Caco-2 (cell line): ENCODE data around the gene PRLHR. TPM values are rescaled to one million over a fixed set of nuclear protein-coding genes. Genes with fewer than 3 reads are reported as not detected.

Experiments used
- BruUV-seq: library from RNA; stranded (reverse); fragments of 400-500 nt; replicated peaks from 2 replicates; lab custom pipeline; 2021; lab: Mats Ljungman, UMichigan
- CTCF ChIA-PET: fragments of 300-600 bp; sonication (Branson Sonifier 250); formaldehyde crosslinking; loops from one replicate; lab custom pipeline; 2022; ENCODE audit warnings: antibody characterized with exemption; lab: Charles Lee
- POLR2A ChIA-PET: fragments of 300-600 bp; sonication (Branson Sonifier 250); formaldehyde crosslinking; loops from one replicate; lab custom pipeline; 2022; ENCODE audit warnings: antibody characterized with exemption; lab: Charles Lee
- DNase-seq, 2 experiments: peaks; one replicate each; pipeline versions ENCODE4 v3.0.0 to v3.0.0-alpha.2; 2020 to 2022
- H3K27me3 ChIP-seq: replicated peaks from 2 replicates; pipeline ENCODE4 v1.6.0; 2011; ENCODE audit warnings: low read length; ENCODE audit not compliant: control insufficient read depth, insufficient read depth
- H3K36me3 ChIP-seq: 2 replicates; pipeline ENCODE4 v1.5.1; 2011; ENCODE audit warnings: low read length; ENCODE audit not compliant: control insufficient read depth, insufficient read depth
- H3K4me1 ChIP-seq: fragments of 250-450 bp; sonication (Bioruptor Pico); 2 replicates; pipeline ENCODE4 v1.5.1; 2020; ENCODE audit warnings: mild to moderate bottlenecking
- H3K4me3 ChIP-seq: 2 replicates; pipeline ENCODE4 v1.5.1; 2011; ENCODE audit warnings: low read depth, mild to moderate bottlenecking, control low read depth, low read length
- H3K9me3 ChIP-seq: fragments of 250-450 bp; sonication (Bioruptor Pico); 2 replicates; pipeline ENCODE4 v1.5.1; 2020; ENCODE audit warnings: mild to moderate bottlenecking, moderate library complexity
- H3K27ac Mint-ChIP-seq: one replicate; pipeline ENCODE4 v1.8.0; 2022; ENCODE audit warnings: mixed read lengths; ENCODE audit not compliant: unreplicated experiment
- H3K27me3 Mint-ChIP-seq: one replicate; pipeline ENCODE4 v1.8.0; 2022; ENCODE audit warnings: mixed read lengths; ENCODE audit not compliant: insufficient read depth, unreplicated experiment
- H3K36me3 Mint-ChIP-seq: one replicate; pipeline ENCODE4 v1.8.0; 2022; ENCODE audit warnings: mild to moderate bottlenecking, mixed read lengths; ENCODE audit not compliant: insufficient read depth, unreplicated experiment
- H3K4me1 Mint-ChIP-seq: one replicate; pipeline ENCODE4 v1.8.0; 2022; ENCODE audit warnings: low read depth, mixed read lengths; ENCODE audit not compliant: unreplicated experiment
- H3K4me3 Mint-ChIP-seq: one replicate; pipeline ENCODE4 v1.8.0; 2022; ENCODE audit warnings: mild to moderate bottlenecking, moderate library complexity, mixed read lengths; ENCODE audit not compliant: unreplicated experiment
- H3K9me3 Mint-ChIP-seq: one replicate; pipeline ENCODE4 v1.8.0; 2022; ENCODE audit warnings: mixed read lengths; ENCODE audit not compliant: unreplicated experiment
- intact Hi-C: fragments of 100-400 bp; cut with micrococcal nuclease; formaldehyde crosslinking; loops from one replicate; pipeline ENCODE4 v1.10.0; 2022; ENCODE audit not compliant: unreplicated experiment
- total RNA-seq: library from RNA; stranded (reverse); gene quantifications from 2 replicates; pipeline ENCODE4 v1.2.3, GENCODE V29; 2022
- TF ChIP-seq, protein P1 (sequence below), 2 experiments: fragments of 200-600 bp in 1 of 2; IDR thresholded peaks; 1 replicate in 1 of 2; 2 replicates in 1 of 2; pipeline versions ENCODE4 v1.5.1 to v1.8.0; 2011 to 2022; ENCODE audit warnings: antibody characterized with exemption in 1 of 2, control low read depth in 1 of 2, inconsistent platforms in 1 of 2, low read depth in 1 of 2, low read length in 1 of 2, mild to moderate bottlenecking in 1 of 2, moderate library complexity in 1 of 2; ENCODE audit not compliant: insufficient read depth in 1 of 2, severe bottlenecking in 1 of 2, unreplicated experiment in 1 of 2

PRLHR gene
- total RNA-seq, 1 experiment from 2014 or later: not detected

DNA sequence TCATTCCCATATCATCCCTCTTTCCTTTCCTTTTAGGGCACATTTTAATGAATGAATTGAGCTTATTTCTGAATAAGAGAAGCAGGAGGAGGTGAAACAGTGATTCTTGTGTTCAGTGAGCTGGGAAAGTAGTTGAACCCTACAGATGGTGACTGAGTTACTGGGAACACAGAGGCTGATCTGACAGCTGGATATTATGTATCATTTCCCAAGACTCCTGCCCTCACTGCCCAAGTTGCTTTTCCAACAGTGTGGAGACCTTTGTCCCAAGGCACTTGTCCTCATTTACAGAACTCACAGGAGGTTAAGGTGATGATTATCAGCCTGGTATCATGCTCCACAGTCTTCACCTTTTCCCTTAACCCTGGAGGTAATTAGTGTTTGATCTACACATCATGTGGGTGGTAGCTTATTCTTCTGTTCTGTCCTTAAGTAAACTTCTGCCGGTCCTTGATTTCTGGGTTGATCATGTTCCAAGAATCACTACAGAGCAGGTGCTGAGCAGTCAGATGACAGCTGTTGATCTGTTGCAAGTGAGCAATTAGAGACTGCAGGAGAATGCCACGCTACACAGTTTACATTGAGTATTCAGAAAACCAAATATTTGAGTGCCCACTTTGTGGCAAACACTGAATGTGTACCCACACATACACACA lies 2.6 kb downstream of the PRLHR start:
- POLR2A ChIA-PET: no interaction called here
- Mint-ChIP-seq H3K36me3 (no peaks in the 10 kb centered on the region), H3K4me1 (peaks cover 8% of the 10 kb centered on the region), H3K4me3 (no peak overlapping the region), H3K9me3 (no peaks in the 10 kb centered on the region), H3K27me3 (peaks cover 10% of the 10 kb centered on the region), H3K27ac (no peak overlapping the region)
- Histone ChIP-seq H3K36me3 (no peaks in the 10 kb centered on the region), H3K9me3 (no peaks in the 10 kb centered on the region), H3K27me3 (no peaks in the 10 kb centered on the region; the same call in 1 of the 2 replicates), H3K4me3 (no peak overlapping the region), H3K4me1 (no peaks in the 10 kb centered on the region)
- CTCF ChIA-PET: no interaction called here
- intact Hi-C loops: no loop called here
- TF ChIP-seq, protein P1, sequence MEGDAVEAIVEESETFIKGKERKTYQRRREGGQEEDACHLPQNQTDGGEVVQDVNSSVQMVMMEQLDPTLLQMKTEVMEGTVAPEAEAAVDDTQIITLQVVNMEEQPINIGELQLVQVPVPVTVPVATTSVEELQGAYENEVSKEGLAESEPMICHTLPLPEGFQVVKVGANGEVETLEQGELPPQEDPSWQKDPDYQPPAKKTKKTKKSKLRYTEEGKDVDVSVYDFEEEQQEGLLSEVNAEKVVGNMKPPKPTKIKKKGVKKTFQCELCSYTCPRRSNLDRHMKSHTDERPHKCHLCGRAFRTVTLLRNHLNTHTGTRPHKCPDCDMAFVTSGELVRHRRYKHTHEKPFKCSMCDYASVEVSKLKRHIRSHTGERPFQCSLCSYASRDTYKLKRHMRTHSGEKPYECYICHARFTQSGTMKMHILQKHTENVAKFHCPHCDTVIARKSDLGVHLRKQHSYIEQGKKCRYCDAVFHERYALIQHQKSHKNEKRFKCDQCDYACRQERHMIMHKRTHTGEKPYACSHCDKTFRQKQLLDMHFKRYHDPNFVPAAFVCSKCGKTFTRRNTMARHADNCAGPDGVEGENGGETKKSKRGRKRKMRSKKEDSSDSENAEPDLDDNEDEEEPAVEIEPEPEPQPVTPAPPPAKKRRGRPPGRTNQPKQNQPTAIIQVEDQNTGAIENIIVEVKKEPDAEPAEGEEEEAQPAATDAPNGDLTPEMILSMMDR (IDR thresholded peaks at IDR 0.05; ENCODE audit: insufficient read depth in 1 of 2, low read depth in 1 of 2, low read length in 1 of 2, severe bottlenecking in 1 of 2, unreplicated experiment in 1 of 2): no peak
- no peak for DNase-seq
- BruUV-seq: no TSS peak

DNA sequence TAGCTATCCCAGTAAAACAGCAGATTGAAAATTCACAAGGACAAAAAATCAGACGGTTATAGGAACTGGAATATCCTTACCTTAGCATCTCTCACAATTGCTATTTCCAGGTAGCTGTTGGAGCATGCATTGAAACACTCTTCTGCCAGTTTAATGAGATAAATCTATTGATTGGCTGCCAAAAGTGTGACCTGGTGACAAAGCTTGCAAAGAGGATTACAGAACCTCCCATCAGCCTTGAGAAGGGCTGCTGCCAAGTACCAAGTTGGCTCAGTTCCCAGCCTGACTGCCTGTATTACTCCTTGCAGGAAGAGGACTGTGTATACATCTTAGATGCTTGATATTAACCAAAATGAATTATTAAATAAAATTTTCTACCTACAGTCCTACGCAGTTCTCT lies 5.1 kb downstream of the PRLHR start:
- ChIA-PET CTCF (no interaction called here), POLR2A (no interaction called here)
- no TSS peak for BruUV-seq

DNA sequence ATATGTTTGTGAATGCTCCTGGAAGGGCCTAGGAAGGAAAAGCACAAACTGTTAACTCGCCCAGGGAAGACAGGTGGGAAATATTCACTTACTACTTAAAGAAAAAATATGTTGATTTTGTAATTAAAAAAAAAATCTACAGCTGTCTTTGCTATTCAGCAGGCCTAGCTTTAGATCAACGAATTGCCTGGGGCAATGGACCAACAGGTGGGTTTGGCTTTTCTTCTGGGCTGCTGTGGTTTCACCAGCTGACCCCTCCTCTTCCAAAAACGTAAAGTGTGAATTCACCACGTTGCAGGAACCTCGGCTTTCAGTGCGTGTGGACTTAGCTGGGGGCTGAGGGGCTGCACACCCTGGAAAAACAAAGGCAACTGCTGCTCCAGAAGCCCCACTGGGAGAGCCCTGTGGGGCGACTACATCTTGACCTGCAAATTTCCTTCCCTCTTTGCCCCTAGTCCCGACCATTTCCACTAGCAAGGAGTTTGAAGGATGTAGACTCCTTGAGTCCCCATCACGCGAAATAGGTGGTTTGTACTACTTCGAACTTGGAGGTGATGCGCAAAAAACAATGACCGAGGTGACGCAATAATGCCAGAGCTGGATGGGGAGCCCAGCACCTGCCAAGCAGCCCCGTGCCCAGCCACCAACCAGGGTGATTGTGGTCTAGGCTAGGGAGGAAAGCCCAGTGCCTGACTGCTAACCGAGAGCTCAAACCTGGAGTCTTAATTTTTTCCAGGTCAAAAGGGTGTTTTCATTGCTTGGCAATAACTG lies 7.4 kb downstream of the PRLHR start:
- H3K27me3 Mint-ChIP-seq: peaks cover 6% of the 10 kb centered on the region
- POLR2A ChIA-PET: no interaction called here
- Histone ChIP-seq H3K9me3 (no peaks in the 10 kb centered on the region), H3K4me1 (no peaks in the 10 kb centered on the region), H3K27me3 (no peaks in the 10 kb centered on the region; the same call in 1 of the 2 replicates), H3K36me3 (no peaks in the 10 kb centered on the region), H3K4me3 (no peak overlapping the region)
- intact Hi-C loops: no loop called here
- H3K27ac Mint-ChIP-seq: no peak overlapping the region
- DNase-seq: no peak
- no peaks in the 10 kb centered on the region for H3K36me3 Mint-ChIP-seq
- H3K4me3 Mint-ChIP-seq: no peak overlapping the region
- no peaks in the 10 kb centered on the region for H3K4me1 Mint-ChIP-seq
- no peaks in the 10 kb centered on the region for H3K9me3 Mint-ChIP-seq
- CTCF ChIA-PET: no interaction called here
- BruUV-seq: no TSS peak
- TF ChIP-seq, protein P1 (IDR thresholded peaks at IDR 0.05; ENCODE audit: insufficient read depth in 1 of 2, low read depth in 1 of 2, low read length in 1 of 2, severe bottlenecking in 1 of 2, unreplicated experiment in 1 of 2): no peak

More for the DNA sequence above, 5.1 kb downstream of the PRLHR start:
- TF ChIP-seq, protein P1 (IDR thresholded peaks at IDR 0.05; ENCODE audit: insufficient read depth in 1 of 2, low read depth in 1 of 2, low read length in 1 of 2, severe bottlenecking in 1 of 2, unreplicated experiment in 1 of 2): no peak
- no peak for DNase-seq
- H3K27me3 ChIP-seq: no peaks in the 10 kb centered on the region; the same call in 1 of the 2 replicates
- Mint-ChIP-seq H3K4me3 (no peak overlapping the region), H3K27me3 (peaks cover 6% of the 10 kb centered on the region), H3K27ac (no peak overlapping the region), H3K9me3 (no peaks in the 10 kb centered on the region), H3K4me1 (no peaks in the 10 kb centered on the region), H3K36me3 (no peaks in the 10 kb centered on the region)
- no peaks in the 10 kb centered on the region for H3K36me3 ChIP-seq
- intact Hi-C loops: no loop called here
- no peak overlapping the region for H3K4me3 ChIP-seq
- H3K4me1 ChIP-seq: no peaks in the 10 kb centered on the region
- no peaks in the 10 kb centered on the region for H3K9me3 ChIP-seq
